GM04504 (cell line): ENCODE results near the gene CAPN15.
"Not testable (repeated sequence)": the region's sequence is repeated elsewhere in the genome, so short reads cannot be mapped to it uniquely, and the experiment has no call there.

Experiments
- DNase-seq: peaks from one replicate; pipeline ENCODE4 v3.0.0-alpha.2; 2012; ENCODE audit warnings: low read depth

Gene CAPN15

GRCh38 chr16:507527-507926 lies 20.0 kb upstream of the CAPN15 start:
- not testable (repeated sequence) for DNase-seq

GRCh38 chr16:507996-508395 lies 19.5 kb upstream of the CAPN15 start:
- no peak for DNase-seq

GRCh38 chr16:508884-509736 lies 18.4 kb upstream of the CAPN15 start:
- no peak for DNase-seq

GRCh38 chr16:510066-510825 lies 17.3 kb upstream of the CAPN15 start:
- DNase-seq, result no peak

- DNase-seq, result no peak
These were observed 14.7 kb upstream of the CAPN15 start for GRCh38 chr16:512802-513201.

GRCh38 chr16:513950-514349 lies 13.6 kb upstream of the CAPN15 start:
- DNase-seq, result no peak

- DNase-seq, result no peak
These were observed 12.2 kb upstream of the CAPN15 start for GRCh38 chr16:515175-515938.

GRCh38 chr16:515939-516226 lies 11.6 kb upstream of the CAPN15 start:
- no peak for DNase-seq

GRCh38 chr16:516301-516700 lies 11.2 kb upstream of the CAPN15 start:
- no peak for DNase-seq

- DNase-seq, result no peak
These were observed 8.7 kb upstream of the CAPN15 start for GRCh38 chr16:518858-519257.

GRCh38 chr16:519425-519824 lies 8.1 kb upstream of the CAPN15 start:
- no peak for DNase-seq

- DNase-seq, result no peak
These were observed 7.4 kb upstream of the CAPN15 start for GRCh38 chr16:519841-520687.

GRCh38 chr16:520847-521246 lies 6.7 kb upstream of the CAPN15 start:
- no peak for DNase-seq

- no peak for DNase-seq
These were observed 5.9 kb upstream of the CAPN15 start for GRCh38 chr16:521381-522210.

- no peak for DNase-seq
These were observed 5.0 kb upstream of the CAPN15 start for GRCh38 chr16:522320-523096.

GRCh38 chr16:523097-523741 lies 4.3 kb upstream of the CAPN15 start:
- DNase-seq, result no peak

- no peak for DNase-seq
These were observed 3.1 kb upstream of the CAPN15 start for GRCh38 chr16:524274-525040.

GRCh38 chr16:525123-525519 lies 2.4 kb upstream of the CAPN15 start:
- no peak for DNase-seq
